DMS153 (cell line): ENCODE measurements around the gene CCR9.

Experiments
- DNase-seq: peaks from one replicate; lab custom pipeline; 2025; lab: John Stamatoyannopoulos, UW

CCR9 gene

DNA sequence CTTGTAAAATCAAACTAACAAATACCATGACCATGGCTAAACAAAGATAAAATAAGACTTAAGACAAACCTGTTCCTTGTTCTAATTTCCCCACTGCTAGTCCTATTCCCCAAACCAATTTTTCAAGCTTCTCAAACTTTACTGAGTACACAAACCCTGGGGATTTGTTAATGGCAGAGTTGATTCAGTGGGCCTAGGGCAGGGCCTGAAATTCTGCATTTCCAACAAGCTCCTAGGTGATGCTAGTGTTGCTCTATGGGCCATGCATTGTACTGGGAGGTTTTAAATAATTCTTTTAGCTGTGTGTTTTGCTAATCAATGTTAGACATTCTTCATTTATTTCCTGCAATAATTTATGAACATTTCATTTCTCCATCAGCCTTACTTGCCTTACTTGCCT, 13.3 kb upstream of the CCR9 start:
- no peak for DNase-seq

DNA sequence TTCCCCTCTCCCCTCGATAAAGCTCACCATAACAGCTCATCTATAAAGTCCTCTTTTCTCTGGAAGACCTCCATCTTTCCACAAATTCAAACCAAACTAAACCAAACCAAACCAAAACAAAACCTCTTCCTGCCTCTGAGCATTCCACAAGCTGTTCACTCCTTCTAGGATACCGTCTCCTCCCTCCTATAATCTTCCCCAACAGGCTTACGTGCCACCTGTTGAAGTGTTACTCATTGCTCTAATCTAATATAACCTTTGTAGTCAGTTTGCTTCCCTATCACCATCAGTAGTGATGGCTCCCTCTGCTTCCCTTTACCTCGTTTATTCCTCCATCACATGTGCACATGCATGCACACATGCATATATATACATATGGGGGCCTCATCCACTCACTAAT, 12.7 kb upstream of the CCR9 start:
- DNase-seq: no peak

DNA sequence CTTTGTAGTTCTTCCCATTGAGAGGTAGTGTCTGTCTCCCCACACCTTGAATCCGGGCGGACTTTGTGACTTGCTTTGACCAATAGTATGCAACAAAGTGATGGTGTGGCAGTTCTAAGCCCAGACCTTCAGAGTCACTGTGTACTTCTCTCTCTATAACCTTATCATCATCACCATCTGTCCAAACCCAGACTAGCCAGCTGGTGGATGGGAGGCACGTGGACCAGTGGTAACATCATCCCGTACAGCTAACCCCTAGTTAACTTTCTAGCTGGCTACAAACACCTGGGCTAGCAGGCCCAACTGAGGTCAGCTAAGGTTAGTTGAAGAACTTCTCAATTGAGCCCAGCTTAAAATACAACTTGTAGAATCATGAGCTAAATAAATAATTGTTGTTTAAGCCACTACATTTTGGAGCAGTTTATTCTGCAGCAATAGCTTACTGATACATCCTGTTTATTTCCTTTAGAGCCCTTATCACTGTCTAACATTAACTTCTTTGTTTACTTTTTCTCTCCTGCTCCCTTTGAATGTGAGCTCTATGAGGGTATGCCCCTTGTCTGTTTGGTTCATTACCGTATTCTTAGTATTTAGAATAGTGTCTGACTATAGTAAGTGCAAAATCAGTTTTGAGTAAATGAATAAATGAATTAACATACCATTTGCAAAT, 11.5 kb upstream of the CCR9 start:
- no peak for DNase-seq

DNA sequence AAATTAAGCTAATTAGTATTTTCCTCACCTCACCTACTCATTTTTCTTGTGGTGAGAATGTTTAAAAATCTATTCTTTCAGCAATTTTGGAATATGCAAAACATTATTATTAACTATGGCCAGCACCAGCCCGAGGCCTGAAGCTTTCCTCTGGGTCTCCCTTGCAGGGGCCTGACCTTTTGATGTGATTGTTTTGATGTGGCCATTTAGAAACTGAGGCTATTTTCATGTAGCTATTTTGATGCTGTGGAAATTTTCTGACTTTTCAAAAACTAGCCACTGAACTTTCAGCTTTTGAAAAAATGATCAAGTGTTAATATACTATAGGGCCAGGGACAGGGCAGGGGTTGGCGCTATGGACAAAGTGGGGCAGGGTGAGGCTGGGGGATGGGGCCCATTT, 8.2 kb upstream of the CCR9 start:
- no peak for DNase-seq

DNA sequence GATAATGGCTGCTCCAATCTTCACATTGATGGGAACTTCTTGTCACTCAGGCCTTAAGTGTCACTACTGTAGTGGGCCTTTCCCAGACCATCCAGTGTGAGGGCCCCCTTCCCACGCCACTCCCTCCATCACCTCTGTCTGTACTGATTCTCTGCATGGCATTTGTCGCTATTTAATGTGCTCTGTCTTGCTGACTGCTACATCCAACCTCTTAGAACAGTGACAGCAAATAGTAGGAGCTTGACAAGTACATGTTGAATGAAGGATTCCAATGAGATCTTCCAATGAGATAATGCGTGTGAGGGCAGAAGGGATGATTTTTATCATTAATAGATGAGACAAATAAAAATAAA, 5.6 kb upstream of the CCR9 start:
- no peak for DNase-seq

DNA sequence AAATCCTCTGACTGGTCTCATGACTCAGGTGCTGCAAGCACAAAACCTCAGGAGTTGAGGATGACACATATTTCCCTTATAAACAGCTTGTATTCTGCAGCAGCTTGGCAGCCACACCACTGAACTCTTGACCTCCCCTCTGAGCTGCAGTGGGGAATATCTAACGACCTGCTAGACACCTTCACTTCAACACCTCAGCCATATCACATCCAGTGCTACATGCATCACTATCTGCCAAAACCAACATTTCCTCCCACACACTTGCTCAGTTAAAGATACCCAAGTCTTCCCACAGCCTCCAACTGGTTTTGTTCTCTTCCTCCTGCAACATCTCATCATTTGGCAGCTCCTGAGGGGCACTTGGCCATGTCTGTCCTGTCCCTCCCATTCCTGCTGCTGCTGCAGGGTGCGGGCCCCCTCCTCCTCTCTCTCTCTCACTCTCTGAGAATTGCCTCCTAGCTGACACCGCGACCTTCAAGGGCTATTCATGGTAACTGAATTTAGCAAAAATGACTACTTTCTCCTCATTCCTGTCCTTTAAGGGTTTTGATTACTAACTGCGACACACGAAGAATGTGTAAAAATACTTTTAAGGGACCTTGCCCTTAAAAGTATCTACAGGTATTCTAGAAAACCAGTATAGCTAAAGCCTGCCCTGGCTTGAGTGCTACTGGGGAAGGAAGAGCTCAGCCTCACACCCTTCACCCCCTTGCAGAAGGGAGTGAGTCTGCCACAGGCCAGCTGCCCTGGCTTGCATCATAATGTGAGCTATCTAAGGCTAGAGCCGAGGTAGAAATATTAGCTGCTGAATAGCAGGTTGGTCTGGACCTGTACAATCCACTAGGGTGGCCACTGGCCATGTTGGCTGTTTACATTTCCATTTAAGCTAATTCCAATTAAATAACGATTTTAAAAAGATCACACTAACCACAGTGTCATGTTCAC, 5.0 kb upstream of the CCR9 start:
- DNase-seq: no peak

DNA sequence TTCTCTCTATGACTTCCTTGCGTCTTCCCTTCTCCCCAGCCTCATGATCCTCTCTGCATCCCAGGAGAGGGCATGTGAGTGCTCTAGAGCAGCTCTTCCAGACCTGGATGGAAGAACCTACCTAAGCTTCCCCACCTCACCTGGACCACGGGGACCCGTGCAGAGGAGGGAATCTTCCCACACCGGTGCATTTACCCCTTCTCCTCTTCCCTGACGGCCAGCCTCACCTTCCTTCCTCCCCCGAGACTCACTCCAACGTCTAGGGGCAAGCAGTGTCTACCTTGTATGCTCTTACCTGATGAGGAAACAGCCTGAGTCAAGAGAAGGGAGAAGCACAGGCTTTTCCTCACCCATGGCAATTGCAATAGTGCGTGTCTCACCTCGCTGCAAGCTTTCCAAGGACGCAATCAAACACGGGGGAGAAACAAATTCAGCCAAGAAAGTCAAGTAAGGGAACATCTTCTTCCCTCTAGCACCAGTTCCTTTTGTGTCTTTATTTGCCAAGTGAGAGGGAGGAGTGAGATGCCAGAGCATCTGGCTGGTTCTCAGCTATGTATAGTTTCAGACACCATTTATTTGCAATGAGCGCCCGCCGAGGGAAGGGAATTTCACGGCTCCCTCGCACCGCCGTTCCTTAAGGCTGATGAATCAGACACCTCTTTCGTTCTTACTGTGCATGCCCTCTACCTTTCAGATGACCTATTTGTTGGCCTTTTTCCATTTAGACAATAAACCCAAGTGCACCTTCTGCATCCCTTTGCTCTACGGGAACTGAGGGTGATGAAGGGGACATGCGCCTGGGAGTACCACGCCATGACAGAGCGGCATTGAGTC, 1.8 kb upstream of the CCR9 start:
- no peak for DNase-seq

DNA sequence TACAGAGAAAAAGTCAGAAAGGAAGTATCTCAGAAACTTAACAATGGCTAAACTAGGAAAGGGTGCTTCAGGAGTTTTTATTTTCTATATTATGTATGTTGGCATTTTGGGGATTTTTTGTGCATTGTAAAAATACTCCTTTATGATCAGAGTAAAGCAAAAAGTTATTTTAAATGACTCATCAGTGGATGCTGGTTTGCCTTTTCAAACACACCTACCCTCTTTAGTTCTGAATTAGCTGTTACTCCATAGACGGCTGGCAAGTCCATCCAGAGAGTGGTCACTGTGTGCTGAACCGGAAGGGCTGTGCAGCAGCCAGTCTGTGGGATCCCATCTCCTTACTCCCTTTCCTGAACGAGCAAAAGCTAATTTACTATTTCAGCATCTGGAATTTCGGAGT, 942 bp downstream of the CCR9 start:
- no peak for DNase-seq

DNA sequence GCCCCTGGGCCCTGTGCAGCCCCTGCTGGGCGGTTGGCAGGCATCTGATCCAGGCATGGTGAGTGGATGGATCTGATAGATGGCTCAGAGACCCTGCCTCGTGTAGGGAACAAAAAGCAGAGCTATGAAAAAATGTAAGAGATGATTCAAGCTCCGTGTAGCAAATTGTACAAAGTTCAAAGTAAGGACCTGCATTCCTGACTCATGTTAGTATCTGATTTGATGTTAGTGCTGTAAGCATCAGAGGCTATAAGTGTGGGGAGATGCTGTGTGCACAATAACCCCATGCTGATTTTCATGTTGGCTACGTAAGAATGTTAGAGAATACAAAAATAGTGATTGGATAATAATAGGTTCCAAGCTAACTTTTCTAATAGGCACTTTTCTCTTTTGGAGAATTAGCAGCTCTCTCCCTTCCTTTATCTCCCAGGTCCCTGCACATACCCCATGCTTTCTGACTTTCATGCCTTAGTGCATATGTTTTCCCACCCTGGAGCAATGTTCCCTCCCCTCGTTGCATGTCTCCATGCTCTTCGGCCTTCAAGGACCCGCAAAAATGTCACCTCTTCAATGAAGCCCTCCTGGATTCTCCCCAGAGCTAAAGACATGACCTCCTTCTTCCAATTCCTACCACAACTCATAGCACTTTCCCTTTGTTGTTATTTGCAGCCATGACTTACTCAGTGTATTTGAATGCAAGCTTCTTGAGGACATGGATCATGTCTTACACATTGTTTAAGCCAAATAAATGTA, 1.6 kb downstream of the CCR9 start:
- DNase-seq: no peak

DNA sequence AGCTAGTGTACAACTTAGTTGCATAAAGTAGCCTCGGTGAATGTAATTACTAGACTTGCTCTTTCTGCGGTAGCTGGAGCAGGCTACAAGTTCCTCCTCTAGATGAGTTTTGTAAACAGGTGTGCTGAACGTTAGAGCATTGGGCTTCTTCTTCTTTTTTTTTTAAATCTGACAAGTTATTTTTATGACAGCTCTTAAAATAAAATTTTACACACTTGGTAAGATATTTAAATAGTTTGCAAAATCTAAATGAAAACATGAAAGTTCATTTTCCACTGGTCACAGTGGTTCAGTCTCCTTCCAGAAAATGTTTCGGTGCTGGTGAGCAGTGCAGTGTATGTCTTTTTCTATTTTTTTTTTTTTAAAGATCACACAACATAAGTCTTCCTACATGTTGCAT, 3.0 kb downstream of the CCR9 start:
- no peak for DNase-seq

DNA sequence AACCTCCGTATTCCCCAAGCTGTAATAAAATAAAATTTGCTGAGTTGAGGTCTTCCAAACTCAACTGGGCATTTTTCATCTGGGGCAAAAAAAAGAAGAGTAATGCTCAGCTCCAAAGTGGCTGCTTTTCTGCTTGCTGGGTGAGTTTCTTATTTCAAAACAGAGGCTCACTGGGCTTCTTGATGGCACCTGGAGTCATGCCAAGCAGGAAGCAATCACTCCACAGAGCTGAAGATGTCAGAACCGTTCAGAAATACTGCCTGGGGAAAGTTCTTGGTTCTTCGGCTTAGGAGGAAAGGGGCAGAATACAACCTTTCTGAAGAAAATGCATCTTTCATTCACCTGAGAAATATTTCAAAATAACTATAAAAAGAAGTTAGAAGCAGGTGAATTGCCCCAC, 4.1 kb downstream of the CCR9 start:
- peak; percentile 23 for DNase-seq

DNA sequence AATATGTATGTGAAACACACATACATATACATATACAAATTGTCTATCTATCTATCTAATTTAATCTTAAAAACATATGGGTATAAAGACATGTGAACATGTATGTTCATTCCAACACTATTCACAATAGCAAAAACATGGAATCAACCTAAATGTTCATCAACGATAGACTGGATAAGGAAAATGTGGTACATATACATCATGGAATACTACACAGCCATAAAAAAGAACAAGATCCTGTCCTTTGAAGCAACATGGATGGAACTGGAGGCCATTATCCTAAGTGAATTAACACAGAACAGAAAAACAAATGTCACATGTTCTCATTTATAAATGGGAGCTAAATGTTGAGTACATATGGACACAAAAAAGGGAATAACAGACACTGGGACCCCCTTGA, 5.8 kb downstream of the CCR9 start:
- no peak for DNase-seq

DNA sequence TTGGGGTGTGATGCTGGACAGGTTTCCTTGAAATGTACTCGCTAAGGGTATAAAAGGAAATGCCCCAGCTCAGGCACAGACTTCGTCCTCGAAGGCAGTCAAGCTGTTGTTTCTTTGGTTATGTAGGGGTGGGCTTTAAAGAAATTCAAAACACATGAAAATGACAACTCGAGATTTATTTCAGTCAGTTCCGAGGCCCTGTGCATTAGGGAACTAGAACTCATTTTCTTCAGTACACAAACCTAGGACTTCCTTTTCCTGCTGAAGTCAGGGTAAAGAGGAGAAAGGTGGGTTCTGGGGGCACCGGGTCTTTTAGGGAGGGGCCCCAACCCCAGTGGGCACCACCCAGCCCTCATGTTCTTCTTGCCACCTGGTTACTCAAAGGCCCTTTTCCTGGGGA, 7.7 kb downstream of the CCR9 start:
- no peak for DNase-seq

DNA sequence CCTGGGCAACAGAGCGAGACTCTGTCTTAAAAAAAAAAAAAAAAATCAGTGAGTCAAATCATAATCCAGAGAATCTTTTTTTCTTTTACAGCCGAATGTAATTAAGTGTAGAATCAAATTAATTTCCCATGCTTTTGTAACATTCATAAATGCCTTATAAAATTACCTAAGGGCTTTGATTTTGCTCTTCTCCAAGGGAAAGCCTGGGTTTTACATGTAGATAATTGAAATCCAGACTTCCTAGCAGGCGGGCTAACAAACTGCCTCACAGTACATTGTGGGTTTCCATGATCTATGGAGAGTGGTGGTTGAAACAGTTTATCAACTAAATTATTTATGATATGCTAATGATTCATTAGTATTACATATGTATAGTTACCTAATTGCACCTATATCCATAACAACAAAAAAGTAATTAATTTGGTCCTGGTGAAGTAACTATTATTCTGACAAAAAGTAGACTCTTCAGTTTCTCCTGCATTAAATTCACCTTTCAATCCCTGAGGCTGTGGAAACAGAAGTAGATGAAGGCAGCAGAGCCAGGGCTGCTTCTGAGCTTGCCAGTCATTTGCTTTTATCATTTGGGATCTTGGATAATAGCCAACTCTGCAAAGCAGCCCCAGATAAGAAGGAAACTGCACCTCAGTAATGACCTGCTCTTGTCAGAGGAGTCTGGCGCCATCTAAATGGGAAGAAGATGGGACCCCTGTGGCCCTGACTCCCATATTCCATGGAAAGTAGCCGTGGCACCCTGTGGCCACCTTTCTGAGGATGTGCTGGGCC, 9.5 kb downstream of the CCR9 start:
- DNase-seq: no peak

DNA sequence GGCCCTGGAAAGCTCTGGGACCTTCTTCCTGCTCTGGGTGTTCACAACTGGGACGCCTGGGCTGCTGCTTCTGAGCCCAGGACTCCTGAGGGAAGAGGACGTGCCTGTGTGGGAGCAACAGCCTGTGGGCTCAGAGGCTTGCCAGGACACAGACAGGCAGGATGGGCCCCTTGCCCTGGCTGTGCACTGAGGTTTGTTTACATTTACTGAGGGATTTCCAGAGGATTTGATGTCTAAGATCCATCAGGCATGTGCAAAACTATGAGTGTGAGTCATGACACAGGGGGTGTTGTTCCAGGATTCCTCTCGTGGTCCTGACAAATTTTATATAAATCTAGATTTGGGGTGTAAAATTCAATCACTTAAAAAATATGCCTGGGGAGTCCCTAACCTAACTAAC, 10.6 kb downstream of the CCR9 start:
- no peak for DNase-seq

DNA sequence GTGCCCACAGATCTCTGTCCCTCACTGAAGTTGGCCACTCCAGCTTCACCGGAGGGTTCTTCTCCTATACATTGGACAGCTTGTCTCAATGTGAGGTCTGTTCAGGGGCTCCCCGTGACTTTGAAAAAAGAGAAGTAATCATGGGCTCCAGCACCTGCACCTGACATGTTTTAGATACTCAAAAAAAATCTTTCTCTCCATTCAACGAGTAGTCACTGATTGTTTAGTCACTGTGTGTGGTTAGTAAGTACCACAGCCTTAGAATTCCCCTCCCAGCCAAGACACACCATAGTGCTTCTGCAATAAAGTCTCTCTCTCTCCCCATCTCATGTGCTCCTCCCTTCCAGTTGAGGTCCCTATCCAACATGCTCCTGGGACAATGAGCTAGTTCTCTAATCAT, 18.6 kb downstream of the CCR9 start:
- DNase-seq: no peak

DNA sequence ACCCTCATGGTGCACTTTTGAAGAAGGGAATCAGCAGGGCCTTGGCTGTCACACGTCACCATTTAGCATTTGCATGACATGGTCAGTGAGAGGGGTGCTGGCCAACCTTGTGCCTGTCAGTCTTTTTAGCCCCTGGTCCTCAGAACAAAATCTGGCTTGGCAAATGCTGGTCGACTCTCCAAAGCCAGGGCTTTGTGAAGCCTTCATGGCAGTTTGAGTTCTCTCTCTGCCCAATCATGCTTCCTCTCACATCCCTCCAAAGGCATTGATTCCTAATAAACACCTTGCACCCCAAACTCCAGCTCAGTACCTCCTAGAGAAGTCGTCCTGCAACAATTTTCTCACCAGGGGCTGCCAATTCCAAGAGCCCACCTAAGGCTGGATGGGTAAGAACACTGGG, 19.4 kb downstream of the CCR9 start:
- DNase-seq: no peak

DNA sequence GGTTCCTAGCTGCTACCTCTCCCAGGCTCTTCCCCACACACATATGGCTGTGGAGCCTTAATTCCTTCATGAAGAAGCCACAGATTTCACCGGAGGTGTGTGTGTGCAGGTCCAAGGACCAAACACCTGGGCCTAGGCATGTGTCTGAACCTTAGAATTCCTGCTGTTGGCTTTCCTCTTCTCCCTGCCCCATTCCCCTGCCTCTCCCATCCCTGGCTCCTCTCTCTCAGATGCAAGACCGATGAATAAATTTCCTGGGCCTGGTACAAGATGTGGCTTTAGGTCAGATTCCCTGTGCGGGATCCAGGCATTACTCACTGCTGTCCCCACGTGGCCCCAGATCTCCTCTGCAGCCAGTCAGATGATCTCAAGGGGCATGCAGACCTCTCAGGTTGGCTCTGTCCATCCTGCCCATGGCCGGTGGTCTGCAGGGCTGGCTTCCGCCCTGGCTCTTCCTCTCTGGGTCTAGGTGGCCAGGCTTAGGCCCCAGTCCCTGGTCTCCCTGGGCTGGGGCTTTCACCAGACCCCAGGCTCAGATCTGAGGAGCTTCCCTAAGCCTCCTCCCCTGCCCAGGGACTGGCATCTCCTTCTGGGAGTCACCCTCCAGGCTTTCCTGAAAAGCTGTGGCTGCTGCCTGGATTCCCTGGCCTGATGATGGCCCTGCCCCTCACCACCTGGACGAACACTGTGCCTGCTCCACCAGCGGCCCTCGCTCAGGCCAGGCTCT, 20.5 kb downstream of the CCR9 start:
- DNase-seq: no peak

DNA sequence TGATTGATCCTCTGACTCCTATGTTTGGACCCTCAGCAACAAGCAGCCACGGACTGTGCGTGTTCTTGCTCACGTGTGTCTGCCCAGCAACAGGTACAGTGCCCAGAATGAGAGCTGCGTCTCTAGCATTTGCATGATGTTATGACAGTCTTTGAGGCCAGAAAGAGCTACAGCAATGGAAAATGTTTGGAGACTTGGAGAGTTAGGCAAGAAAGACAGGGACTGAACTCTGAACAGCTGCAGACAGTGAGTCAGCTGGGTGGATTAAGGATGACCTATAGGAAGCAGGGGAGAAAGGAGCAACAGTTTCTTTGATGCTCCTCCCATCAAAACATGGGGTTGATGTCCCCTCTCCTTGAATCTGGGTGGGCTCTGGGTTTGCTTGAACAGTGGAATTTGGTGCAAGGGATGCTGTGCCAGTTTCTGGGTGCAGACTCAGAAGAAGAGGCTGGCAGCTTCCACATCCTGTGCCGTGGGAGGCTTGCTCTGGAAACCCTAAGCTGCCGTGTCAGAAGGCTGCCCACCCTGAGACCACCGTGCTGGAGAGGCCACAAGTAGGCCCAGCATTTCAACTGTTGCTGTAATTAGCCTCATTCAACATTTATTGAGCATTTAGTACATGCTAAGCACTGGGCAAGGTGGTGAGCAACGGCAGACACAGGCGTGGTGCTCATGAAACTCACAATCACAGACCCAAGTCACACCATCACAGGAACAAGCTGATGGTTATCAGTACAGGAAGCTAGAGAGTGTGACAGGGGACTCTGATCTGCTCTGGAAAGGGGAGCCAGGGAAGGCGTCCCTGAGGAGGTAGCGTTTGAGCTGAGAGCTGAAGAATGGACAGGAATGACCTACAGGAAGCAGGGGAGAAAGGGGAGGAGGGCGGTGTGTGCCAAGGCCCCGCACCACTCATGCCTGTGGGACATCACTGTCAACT, 21.7 kb downstream of the CCR9 start:
- DNase-seq: no peak
